NCI-H524 (cell line): Measurements from ENCODE around the gene NELFA.
"Not testable (repeated sequence)": the region's sequence is repeated elsewhere in the genome, so short reads cannot be mapped to it uniquely, and the experiment has no call there.

Source experiments
- DNase-seq, 2 experiments: peaks; one replicate each; lab custom pipeline; 2025; lab: John Stamatoyannopoulos, UW

The NELFA gene

DNA sequence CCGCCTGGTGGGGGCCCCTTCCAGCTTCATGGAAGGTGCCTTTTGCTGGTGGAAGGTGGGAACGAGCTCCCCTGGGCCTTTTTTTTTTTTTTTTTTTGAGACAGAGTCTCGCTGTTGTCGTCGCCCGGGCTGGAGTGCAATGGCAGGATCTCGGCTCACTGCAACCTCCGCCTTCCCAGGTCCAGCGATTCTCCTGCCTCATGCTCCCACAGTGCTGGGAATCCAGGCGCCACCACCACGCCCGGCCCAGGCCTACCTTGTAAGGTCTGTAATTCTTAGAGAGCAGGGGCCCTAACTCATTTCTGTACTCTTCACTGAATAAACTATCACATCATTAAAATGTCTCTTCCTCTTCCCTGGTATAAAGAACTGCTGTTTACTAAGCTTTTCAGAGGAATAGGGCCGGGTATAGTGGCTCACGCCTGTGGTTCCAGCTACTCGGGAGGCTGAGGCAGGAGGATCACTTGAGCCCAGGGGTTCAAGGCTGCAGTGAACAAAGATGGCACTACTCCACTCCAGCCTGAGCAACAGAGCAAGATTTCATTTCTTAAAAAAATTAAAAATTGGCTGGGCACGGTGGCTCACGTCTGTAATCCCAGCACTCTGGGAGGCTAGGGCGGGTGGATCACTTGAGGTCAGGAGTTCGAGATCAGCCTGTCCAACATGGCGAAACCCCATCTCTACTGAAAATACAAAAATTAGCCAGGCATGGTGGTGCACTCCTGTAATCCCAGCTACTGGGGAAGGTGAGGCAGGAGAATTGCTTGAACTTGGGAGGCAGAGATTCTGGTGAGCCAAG lies 14.9 kb downstream of the NELFA start:
- DNase-seq, result not testable (repeated sequence)

DNA sequence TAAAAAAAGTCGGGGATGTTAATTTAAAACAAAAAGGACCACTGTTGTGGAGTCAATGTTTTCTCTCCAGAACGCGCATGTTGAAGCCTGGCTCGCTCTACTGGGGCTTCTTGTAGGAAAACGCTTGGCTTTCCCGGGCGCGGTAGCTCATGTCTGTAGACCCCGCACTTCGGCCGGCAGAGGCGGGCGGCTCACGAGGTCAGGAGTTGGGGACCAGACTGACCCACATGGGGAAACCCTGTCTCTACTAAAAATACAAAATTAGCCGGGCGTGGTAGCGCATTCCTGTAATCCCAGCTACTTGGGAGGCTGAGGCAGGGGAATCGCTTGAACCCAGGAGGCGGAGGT lies 15.6 kb downstream of the NELFA start:
- DNase-seq, result no peak

DNA sequence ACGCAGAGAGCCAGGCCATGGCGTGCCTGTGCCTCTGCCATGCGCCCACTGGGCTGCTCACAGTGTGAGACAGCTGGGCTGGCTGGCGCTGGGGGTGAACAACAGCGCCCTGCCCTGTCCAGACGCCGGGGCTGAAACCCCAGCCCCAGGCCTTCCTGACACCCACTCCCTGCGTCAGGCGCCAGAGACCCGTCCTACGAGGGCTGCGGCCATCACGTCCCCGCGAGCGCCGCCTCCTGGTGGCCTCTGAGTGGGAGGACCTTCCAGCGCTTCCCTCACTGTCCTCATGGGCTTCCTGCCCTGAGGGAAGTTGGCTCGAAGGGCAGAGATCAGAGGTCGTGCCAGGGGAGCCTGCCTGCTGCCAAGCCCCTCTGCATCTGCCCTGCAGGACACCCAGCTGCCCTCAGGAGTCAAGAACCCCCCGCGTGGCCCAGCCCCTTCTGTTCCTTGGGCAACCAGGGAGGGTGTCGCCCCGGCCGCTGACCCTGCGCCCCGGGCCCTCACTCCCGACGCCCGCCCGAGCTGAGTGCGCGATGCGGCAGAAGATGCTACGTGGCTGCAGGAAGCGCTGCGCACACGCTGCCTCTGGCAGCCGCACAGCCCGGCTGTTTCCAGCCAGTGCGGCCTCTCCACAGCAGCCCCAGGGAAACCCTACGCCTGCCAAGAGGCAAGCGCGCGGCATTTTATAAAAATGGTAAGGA lies 16.2 kb downstream of the NELFA start:
- DNase-seq, result no peak

GRCh38 chr4:1991596-1992434 lies 17.0 kb downstream of the NELFA start:
- no peak for DNase-seq

GRCh38 chr4:1991087-1991486 lies 17.7 kb downstream of the NELFA start:
- no peak for DNase-seq

GRCh38 chr4:1990676-1991075 lies 18.1 kb downstream of the NELFA start:
- DNase-seq, result no peak

GRCh38 chr4:1990348-1990645 lies 18.5 kb downstream of the NELFA start:
- no peak for DNase-seq

- no peak for DNase-seq
These were observed 19.0 kb downstream of the NELFA start for GRCh38 chr4:1989533-1990347.

DNA sequence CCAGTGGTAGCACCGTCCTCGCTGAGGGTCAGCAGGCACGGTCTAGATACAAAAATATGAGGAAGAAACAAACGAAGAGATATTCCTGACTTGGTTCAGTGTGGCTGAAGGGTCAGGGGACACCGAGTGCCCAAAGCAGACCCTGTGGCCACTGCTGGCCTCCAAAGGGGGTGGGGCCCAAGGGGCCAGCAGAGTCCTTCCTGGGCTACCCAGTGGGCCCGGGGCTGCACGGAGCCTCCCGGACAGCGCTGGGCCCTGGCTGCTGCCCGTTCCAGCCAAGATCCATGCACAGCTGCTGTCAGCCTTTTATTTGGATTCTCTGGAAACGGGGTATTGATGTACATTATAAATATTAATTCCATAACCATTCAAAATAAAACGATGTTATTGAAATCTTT lies 20.4 kb downstream of the NELFA start:
- no peak for DNase-seq

DNA sequence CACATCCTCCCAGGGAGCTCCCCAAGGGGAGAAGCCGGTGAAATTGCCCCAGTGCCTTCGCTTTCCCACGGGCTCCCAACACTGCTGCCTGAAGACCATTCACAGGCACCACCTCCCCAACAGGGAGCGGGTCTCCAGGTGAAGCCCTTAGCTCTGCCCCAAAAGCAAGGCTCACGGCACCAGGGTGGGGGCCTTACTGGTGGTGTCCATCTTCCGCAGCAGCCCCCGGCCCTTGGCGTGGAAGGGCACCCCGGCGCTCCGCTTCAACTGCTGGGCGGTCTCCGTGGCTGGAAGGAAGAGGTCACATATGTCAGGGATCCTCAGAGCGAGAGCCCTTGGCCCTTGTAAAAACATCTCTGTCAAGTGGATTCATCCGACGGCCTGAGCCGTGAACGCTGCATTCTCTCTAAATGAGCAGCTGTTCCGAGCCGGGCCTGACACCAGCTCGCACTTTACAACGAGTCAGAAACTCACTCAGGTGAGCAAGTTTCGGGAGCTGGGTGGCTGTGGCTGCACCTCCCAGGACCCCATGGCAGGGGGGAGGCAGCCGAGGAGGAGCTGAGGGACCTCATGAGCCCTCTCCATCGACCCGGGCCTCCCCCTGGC lies 20.9 kb downstream of the NELFA start:
- no peak for DNase-seq

DNA sequence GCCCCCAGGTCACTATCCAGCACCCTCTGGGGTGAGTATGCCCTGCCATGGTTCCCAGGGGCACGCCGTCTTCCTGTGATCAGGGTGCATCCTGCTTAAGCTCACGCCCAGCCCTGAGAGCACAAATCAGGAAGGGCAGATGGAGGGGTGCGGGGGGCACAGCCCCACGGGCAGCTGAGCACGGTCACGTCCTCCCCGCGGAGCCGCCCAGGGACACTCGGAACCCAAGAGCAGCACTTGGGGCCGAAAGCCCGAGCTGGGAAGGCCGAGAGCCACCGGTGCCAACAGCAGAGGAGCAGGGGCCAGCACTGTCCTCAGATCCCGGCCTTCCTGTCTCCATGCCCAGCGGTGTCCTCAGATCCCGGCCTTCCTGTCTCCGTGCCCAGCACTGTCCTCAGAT lies 21.5 kb downstream of the NELFA start:
- no peak for DNase-seq

DNA sequence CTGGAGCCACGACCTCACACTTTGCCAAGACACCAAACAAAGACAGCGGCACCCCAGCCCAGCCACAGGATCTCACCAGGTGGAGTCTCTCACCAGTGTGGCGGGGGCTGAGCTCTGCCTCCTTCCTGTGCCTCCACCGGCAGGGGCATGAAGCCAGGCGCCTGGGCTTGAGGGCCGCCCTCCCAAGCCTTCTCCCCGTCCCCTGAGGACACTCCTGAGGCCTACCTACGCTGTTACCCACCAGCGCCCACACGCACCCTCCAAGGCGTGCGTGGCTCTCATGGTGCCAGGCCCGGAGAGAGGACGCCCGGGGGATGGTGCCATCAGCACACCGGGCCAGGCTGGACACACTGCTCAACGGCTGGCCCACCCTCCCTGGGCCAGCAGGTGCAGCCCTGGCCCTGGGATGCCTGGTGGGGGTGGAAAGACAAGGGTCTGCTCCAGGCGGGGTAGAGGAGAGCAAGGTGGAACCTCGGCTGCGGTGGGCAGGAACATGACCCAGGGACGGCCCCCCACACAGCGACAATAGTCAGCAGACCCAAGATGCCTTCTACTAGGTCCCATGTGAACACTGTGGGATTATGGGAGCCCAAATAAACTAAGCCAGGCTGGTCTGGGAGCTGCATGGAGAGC lies 22.1 kb downstream of the NELFA start:
- DNase-seq, result no peak

GRCh38 chr4:1985780-1986577 lies 22.8 kb downstream of the NELFA start:
- no peak for DNase-seq

DNA sequence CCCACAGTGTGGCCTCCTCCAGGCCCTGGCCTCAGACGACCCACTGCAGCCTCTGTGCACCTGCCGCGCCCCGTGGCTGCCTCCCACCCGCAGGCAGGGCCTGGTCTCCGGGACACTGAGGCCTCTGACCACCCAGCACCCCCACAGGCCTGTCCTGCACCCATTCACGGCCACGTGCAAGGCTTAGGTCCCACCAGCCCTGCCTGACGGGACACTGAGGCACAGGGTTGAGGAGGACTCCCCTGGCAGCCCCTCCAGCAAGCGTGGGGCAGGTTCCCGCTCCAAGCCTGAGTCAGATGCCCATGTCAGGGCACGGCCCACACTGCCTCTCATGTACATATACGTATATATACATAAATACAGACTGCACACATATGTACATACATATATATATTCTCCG lies 23.5 kb downstream of the NELFA start:
- no peak for DNase-seq

- peak in 1 of 2 experiments; percentile 34 for DNase-seq
These were observed 24.2 kb downstream of the NELFA start for GRCh38 chr4:1984406-1985191.

DNA sequence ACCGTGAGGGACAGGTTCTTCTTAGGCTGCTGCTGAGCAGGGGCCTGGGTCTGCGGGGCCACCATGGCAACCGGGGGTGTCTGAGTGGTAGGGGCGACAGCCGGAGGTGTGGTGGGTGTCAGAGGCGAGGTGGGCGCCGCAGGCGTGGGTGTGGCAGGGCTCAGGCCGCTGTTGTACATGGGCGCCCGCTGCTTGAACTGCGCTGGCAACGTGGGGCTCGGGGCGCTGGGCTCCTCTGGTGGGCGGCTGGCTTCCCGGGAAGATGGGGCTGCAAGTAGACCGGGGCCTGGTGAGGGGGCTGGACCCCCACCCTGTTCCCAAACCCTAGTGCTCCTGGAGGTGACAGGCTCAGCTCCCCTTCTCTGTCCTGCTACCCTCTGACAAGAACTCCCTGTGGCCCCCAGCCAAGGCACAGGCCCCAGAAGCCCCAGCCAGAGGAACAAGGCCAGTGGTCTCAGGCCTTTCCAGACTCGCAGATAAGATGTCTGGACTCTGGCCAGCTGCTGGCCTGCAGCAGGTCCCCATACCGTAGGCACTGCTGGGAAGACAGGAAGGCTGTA lies 24.8 kb downstream of the NELFA start:
- DNase-seq, result peak in 1 of 2 experiments; percentile 9

GRCh38 chr4:1983053-1983845 lies 25.5 kb downstream of the NELFA start:
- DNase-seq, result no peak
